PC-9 (cell line): ENCODE data around the gene TUT4.

Source experiments
- CTCF ChIP-seq: fragments of 200-600 bp; sonication (generic); conservative IDR thresholded peaks from 2 replicates; pipeline ENCODE4 v1.6.1; 2017; ENCODE audit warnings: mixed run types, antibody characterized with exemption, mild to moderate bottlenecking, moderate library complexity
- EZH2 ChIP-seq: fragments of 200-600 bp; sonication (generic); IDR thresholded peaks from 2 replicates; pipeline ENCODE4 v1.8.0; 2017; ENCODE audit warnings: antibody characterized with exemption, low read depth

GRCh38 chr1:52597912-52598311 lies 45.0 kb upstream of the TUT4 start:
- no peak for TF ChIP-seq CTCF
- TF ChIP-seq EZH2 = no peak
